SK-MEL-5 (cell line): ENCODE measurements around the gene SFMBT2. TPM values are rescaled to one million over a fixed set of nuclear protein-coding genes. Genes with fewer than 3 reads are reported as not detected.
"Not testable (repeated sequence)": the region's sequence is repeated elsewhere in the genome, so short reads cannot be mapped to it uniquely, and the experiment has no call there.

Experiments used
- DNase-seq: peaks from one replicate; pipeline ENCODE4 v3.0.0-alpha.2; 2016; ENCODE audit warnings: low read depth, low spot score
- in situ Hi-C: cut with HindIII; loops from 2 replicates; pipeline ENCODE4 v1.10.0; 2016; ENCODE audit warnings: low sequenced_read_pairs, high pct_unique_total_duplicates, low pct_unique_long_range_greater_than_20kb
- total RNA-seq: library from RNA; depleted of rRNA; stranded (reverse); fragments of >200 nt; shearing (Covaris generic); gene quantifications from 2 replicates; pipeline ENCODE4 v1.2.3, GENCODE V29; 2014

The SFMBT2 gene
- total RNA-seq, 1 experiment from 2014 or later, result 2.2 TPM

DNA sequence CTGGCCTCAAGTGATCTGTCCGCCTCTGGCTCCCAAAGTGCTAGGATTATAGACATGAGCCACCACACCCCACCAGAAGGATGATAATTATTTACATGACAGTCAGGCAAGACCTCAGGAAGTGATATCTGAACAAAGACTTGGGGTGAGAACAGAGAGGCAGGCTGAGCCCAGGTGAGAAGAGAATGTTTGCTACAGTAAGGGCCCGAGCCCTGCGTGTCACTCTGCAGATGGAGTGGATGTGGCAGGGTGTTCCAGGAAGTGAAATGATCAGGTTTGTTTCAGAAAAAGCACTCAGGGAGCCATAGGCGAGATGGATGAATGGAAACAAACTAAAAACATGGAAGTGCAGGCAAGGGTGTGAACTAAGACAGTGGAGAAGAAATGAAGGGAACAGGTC, 22.2 kb downstream of the SFMBT2 start:
- in situ Hi-C loops, result no loop called here
- DNase-seq, result no peak

DNA sequence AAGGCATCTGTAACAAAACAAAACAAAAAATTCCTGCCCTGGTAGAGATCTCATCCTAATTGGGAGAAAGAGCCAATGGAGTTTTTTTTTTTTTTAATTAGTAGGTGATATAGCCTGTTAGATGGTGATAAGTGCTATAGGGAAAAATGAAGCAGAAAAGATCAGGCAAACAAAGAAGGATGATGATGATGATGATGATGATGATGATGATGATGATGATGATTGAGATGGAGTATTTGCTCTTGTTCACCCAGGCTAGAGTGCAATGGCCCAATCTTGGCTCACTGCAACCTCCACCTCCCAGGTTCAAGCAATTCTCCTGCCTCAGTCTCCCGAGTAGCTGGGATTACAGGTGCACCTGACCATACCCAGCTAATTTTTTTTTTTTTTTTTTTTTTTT, 22.7 kb downstream of the SFMBT2 start:
- DNase-seq, in situ Hi-C loops: not testable (repeated sequence)

DNA sequence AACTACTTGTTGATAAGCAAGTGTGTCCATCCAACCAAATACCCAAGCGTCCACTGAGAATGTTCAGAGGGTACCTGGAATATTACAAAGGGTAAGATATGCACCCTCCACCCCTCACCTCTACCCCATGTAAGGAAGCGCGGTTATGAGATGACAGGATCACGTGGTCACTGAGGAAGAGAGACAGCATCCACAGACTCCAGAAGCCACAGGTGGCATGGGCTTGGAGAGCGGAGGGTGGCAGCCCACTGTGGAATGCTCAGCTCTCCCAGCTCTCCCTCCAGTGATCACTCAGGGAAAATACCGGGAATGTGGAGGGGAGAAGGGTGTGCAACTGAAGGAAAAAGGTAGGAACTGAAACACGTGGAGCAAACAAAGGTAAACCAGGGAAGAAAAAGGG, 25.7 kb downstream of the SFMBT2 start:
- in situ Hi-C loops, result no loop called here
- DNase-seq, result no peak

DNA sequence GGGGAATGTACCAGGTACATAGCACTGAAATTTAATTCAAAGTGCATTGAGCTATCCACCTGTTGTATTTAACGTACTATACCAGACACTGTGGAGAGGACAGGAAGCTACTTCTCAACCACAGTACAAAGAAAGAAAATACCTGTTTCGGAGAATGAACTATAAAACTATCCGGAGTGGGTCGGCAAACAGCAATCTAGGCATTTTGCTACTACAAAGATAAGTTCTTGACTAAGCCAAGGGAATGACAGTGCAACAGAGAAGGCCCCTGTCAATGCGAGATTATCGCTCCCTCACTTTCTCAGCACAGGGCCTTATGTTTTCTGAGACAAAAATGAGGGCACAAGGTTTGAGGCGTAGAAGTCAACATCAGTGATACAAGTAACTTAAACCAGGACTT, 27.4 kb downstream of the SFMBT2 start:
- in situ Hi-C loops, result no loop called here
- no peak for DNase-seq

DNA sequence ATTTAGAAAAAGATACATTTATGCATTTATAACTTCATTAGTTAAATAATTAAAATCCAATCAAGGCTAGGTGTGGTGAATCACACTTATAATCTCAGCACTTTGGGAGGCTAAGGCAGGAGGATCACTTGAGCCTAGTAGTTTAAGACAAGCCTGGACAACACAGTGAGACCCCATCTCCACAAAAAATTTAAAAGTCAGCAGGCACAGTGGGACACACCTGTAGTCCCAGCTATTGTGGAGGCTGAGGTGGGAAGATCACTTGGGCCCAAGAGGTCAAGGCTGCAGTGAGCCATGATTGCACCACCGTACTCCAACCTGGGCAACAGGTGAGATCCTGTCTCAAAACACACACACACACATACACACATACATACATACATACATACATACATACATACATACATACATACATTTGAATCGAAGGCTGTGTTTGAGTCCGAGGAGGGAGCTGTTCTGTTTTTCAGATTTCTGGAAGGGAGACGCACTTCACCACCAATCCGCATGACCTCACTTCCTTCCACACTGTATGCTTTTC, 30.1 kb downstream of the SFMBT2 start:
- in situ Hi-C loops, result no loop called here

DNA sequence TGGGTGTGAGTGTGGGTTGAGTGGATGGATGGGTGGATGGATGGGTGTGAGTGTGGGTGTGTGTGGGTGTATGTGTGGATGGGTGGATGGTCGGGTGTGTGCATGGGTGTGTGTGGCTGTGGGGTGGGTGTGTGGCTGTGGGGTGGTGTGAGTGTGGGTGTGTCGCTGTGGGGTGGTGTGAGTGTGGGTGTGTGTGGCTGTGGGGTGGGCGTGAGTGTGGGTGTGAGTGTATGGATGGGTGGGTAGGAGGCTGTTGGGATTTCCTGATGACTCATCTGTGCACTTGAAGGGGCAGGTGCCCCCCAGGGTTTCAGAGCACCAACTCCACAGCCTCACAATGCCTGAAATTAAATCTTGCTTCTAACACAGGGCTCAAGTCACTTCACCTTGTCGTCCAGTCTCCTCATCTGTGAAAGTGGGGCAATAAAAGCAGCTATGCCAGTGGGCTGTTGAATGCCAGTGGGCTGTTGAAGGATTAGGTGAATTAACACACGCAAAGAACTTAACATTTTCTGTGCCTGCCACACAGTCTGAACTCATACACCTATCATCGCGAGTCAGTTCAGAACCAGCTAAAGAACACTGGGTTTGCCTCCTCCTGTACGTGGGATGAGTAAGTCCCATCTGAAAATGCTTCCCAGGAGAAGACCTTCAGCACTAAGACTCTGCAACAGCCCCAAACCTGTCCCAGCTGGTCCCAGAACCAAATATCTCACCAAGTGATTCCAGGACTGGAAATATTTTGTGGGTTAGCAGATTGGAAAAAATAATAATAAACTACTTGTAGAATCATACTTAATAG, 32.0 kb downstream of the SFMBT2 start:
- DNase-seq, result no peak
- in situ Hi-C loops, result no loop called here

More for the DNA sequence above, 30.1 kb downstream of the SFMBT2 start:
- no peak for DNase-seq

DNA sequence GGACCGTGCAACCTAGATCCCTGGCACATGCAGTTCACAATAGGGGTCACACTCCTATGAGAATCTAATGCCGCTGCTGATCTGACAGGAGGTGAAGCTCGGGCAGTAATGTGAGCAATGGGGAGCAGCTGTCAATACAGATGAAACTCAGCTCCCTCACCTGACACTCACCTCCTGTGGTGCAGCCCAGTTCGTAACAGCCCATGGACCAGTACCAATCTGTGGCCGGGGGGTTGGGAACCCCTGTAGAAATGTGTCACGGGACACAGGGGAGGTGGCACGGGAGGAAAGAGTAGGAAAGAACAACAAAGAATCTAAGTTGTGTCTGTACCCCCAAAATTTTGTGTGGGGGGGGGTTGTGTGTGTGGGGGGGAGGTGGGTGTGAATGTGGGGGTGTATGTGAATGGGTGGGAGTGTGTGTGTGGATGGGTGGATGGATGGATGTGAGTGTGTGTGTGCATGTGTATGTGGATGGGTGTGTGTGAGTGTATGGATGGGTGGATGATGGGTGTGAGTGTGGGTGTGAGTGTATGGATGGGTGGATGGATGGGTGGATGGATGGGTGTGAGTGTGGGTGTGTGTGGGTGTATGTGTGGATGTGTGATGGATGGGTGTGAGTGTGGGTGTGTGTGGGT, 33.1 kb downstream of the SFMBT2 start:
- no peak for DNase-seq
- in situ Hi-C loops, result no loop called here

DNA sequence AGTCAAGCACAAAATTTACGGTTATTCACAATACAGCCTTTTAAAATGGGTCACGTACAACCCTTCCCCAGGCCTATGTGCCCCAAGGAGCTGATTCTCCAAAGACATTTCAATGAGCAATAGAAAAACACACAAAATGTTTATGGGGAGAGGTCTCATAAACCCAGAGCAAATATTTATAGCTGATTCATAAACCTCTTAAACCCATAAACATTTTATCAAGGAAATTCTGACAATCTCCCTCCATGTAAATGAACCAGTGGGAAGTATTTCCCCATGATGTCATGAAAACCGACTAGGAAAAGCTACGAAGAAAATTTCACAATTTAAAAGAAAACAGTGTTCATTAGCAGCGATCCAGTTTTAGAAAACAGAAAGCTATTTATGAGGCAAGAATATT, 36.0 kb downstream of the SFMBT2 start:
- no peak for DNase-seq
- in situ Hi-C loops, result no loop called here

DNA sequence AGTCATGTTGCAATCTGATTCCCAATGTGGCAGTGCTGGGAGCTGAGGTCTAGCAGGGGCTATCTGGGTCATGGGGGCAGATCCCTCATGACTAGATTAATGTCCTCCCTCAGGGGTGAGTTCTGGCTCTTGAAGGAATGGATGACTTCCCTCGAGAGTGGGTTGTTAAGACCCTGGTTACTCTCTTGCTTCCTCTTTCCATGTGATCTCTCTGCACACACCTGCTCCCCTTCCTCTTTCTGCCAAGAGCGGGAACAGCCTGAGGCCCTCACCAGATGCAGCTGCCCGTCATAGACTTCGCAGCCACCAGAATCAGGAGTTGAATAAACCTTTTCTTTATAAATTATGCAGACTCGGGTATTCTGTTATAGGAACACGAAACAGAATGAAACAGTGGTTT, 37.8 kb downstream of the SFMBT2 start:
- in situ Hi-C loops, result no loop called here

DNA sequence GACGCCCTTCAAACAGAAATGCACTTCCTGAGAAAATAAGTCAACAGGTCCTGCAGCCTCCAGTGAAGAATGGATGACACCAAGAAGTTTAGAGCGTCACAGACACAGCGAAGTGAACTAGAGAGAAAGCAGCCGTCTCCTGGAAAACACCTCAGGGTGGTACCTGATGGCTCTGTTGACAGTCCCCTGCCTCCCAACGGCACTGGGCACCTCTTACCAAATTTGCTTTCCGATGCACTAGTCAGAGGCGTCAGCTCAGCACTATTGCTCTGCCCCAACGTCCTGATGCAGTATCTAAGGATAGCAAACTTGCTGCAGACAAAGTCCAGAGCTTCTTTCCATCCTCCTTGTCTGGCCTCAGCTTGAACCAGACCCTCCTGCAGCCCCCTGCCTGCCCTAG, 38.3 kb downstream of the SFMBT2 start:
- in situ Hi-C loops, result no loop called here

More for the DNA sequence above, 37.8 kb downstream of the SFMBT2 start:
- DNase-seq, result no peak

DNA sequence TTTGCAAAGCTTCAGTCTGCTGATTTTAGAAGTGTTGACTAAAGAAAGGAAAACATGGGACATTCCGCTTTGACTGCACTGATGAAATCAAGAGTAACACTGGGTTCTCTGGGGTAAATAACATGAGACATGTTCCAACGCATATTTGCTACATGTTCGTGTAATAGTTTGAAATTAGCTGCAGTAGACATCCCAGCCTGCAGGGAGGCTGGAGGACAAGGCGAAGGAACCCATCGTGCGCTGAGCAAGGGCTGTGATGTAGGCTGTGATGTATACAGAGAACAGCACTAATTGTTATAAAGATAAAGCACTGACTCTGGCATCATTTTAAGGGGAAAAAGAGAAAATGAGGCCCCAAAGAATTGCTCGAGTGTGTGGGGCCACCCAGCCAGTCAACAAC, 40.3 kb downstream of the SFMBT2 start:
- DNase-seq, result no peak
- in situ Hi-C loops, result no loop called here

More for the DNA sequence above, 38.3 kb downstream of the SFMBT2 start:
- DNase-seq, result no peak

DNA sequence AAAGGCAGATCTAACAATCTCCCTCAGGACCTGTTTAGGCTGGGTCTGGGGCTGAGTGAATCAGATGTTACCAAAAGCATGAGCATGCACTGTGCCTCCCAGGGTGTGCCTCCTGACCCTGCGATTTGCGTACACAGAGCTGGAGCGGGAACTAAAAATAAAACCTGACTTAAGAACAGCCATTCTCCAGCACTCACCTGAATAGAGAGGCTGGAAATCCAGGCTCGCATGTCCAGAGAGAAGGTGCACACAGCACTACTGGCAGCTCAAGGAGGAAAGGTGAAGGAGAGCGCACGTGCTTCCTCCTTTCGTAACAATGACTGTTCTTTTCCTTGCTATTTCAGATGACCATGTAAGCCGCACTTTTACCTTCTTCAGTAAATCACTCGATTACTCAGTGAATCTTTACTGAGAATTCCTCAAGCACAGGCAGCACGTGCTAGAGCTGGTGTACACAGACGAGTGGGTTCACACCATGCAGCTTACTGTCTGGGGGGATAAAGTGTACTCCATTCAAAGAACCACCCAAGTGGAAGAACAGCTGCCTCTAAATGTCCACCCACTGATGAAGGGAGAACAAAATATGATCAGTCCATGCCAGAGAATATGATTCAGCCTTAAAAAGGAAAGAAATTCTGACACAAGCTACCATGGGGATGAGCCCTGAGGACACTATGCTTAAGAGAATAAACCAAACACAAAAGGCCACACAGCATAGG, 45.6 kb downstream of the SFMBT2 start:
- no peak for DNase-seq
- in situ Hi-C loops, result no loop called here

DNA sequence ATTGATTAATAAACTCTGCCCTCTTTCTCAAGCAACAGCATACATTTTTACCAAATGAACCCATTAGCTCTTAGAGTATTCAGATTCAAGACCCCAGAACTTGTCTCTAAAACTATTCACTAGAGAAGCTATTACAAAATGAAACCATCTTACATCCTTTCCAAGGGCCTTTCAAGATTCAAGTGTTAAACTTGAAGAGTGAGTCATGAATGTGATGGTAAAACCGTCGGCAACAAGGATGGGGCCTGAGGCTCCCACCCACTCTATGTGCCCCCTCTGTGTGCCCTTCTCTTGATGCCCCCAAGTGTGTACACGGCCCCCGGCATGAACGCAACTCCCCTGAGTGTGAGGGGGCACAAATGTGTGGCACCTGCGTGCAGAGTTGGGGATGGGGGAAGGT, 46.4 kb downstream of the SFMBT2 start:
- in situ Hi-C loops, result no loop called here
- DNase-seq, result no peak

DNA sequence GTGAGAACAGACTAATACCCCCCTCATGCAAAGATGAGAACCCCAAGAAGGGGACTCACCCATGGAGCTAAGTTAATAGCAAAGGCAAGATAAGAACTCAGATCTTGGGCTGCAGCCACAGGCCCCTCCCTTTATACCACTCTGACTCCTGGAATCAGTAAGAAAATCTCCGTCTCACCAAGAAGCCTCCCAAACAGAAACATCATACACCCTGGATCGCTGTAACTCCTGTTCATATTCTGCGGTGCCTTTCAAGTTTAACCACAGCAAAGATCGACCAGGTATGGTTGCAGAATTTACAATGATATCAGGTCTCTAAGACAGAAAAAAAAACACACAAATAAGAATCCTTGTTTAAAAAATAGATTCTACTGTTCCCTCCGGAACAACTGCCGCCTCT, 47.1 kb downstream of the SFMBT2 start:
- DNase-seq, result no peak
- in situ Hi-C loops, result no loop called here

DNA sequence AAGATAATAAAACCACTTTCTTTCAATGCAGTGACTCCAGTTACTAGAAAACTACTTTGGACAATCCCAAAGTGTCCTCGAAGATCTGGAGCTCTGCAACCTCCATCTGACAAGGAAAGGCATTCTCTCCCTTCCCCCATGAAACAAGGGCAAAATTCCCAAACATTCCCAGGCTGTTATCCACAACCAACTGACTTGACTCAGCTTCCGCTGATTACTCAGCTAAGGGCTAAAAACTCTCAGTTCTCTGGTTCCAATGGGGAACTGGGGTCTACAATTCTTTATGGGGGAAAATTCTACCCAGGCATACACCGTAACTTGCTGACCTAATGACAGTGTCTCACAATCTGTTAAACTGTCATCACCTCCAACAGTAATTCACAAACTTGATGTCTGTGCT, 48.4 kb downstream of the SFMBT2 start:
- in situ Hi-C loops, result no loop called here
- no peak for DNase-seq

DNA sequence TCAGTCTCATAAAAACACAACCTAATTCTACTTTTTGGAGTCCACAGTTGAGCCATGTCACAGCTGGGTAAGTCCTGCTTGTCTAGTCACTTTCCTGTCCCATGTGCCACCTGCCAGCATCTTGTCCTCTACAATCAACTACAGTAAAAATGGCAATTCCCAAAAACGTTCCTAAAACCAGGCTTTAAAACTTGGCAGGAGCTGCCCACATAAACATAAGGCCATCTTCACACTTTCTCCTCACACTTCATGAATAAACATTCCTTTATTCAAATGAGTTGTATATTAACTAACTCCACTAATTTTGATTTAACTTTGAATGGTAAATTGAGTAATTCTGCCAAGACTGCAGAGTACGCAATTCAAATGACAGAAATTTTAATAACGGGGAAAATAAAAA, 49.5 kb downstream of the SFMBT2 start:
- no peak for DNase-seq
- in situ Hi-C loops, result no loop called here

DNA sequence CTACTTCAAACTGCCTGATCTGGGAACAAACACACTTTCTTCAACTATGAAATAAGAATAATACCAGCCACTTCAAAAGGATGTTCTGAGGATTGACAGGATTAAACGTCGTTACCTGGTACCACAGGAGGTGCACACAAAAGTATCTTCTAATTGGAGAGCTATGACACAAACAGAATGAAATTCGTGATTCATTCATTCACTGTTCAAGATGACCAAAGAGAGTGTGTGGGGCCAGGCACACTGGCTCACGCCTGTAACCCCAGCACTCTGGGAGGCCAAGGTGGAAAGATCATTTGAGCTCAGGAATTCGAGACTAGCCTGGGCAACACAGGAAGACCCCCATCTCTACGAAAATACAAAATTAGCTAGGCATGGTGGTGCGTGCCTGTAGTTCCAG, 50.9 kb downstream of the SFMBT2 start:
- in situ Hi-C loops, result no loop called here
- DNase-seq, result no peak

DNA sequence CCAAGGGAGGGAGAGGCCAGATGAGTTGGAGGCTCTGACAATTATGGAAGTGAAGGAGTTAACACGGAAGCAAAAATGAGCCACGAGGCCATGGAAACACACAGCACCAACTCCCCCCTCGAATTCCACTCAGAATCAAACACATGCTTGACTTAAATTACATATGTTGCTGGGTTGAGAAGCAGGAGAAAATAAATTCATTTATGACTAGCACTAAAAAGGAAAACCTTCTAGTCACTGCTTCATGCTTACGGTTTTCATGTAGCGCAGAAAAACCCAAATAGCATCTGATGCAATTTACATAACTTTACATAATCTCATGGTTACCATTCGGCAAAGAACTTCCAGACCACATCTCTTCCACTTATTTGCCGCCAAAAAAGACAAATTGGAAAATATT, 51.5 kb downstream of the SFMBT2 start:
- in situ Hi-C loops, result no loop called here
- DNase-seq, result no peak
